IPS DF 6.9 (cell line): Measurements from ENCODE around the gene MPV17L.
"Not testable (repeated sequence)": the region's sequence is repeated elsewhere in the genome, so short reads cannot be mapped to it uniquely, and the experiment has no call there.

ENCODE experiments used
- DNase-seq: peaks from one replicate; pipeline ENCODE4 v3.0.0-alpha.2; 2013; ENCODE audit warnings: low read depth, low spot score
- H3K27ac ChIP-seq: one replicate; pipeline ENCODE4 v1.5.1; 2013; ENCODE audit warnings: low read length, control low read depth
- H3K27me3 ChIP-seq: 2 replicates; pipeline ENCODE4 v1.6.1; 2013; ENCODE audit warnings: mild to moderate bottlenecking, low read length; ENCODE audit not compliant: control insufficient read depth, insufficient read depth
- H3K36me3 ChIP-seq: 2 replicates; pipeline ENCODE4 v1.6.1; 2013; ENCODE audit warnings: low read length; ENCODE audit not compliant: control insufficient read depth, insufficient read depth
- H3K4me1 ChIP-seq: 2 replicates; pipeline ENCODE4 v1.6.1; 2013; ENCODE audit warnings: low read length; ENCODE audit not compliant: control insufficient read depth, insufficient read depth
- H3K4me3 ChIP-seq: 2 replicates; pipeline ENCODE4 v1.5.1; 2013; ENCODE audit warnings: mild to moderate bottlenecking, low read length
- H3K9me3 ChIP-seq: 2 replicates; pipeline ENCODE4 v1.6.1; 2013; ENCODE audit warnings: low read length, inconsistent platforms; ENCODE audit not compliant: control insufficient read depth, insufficient read depth
- WGBS: extraction: QIAGEN DNeasy Blood & Tissue Kit; methylation state at CpG from one replicate; pipeline ENCODE4 v1.1.7; 2013; ENCODE audit warnings: mixed read lengths, missing lambda C conversion rate; ENCODE audit not compliant: insufficient read length, insufficient coverage; 5-methylcytosine and 5-hydroxymethylcytosine counted together

MPV17L gene

DNA sequence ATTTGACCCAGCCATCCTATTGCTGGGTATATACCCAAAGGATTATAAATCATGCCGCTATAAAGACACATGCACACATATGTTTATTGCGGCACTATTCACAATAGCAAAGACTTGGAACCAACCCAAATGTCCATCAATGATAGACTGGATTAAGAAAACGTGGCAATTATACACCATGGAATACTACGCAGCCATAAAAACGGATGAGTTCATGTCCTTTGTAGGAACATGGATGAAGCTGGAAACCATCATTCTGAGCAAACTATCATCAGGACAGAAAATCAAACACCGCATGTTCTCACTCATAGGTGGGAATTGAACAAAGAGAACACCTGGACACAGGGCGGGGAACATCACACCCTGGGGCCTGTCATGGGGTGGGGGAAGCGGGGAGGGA is 2.5 kb upstream of the MPV17L start:
- H3K4me1 ChIP-seq, H3K27ac ChIP-seq, DNase-seq, H3K9me3 ChIP-seq, H3K27me3 ChIP-seq, H3K4me3 ChIP-seq, H3K36me3 ChIP-seq: not testable (repeated sequence)
- no CpG with 5 or more reads among the region's 8 CpGs for WGBS

DNA sequence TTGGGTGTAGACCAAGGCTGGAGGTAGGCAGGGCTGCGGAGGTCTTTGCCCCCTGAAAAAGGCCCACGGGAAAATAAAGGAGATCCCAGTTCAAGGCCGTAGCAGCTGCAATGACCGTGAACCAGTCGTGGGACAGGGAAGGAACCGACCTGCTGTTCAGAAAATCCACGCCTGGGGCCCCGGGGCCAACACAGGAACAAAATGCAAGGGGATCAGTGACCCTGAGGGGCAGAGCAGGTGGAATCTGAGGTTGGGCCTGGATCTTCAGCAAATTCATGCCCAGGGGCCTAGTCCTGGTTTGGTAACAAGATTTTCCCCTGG is 915 bp downstream of the MPV17L start:
- not testable (repeated sequence) for H3K27me3 ChIP-seq, H3K9me3 ChIP-seq, DNase-seq, H3K36me3 ChIP-seq, H3K27ac ChIP-seq, H3K4me1 ChIP-seq
- peak overlapping the region; percentile 74; the same call in 1 of the 2 replicates for H3K4me3 ChIP-seq
- no CpG with 5 or more reads among the region's 8 CpGs for WGBS

DNA sequence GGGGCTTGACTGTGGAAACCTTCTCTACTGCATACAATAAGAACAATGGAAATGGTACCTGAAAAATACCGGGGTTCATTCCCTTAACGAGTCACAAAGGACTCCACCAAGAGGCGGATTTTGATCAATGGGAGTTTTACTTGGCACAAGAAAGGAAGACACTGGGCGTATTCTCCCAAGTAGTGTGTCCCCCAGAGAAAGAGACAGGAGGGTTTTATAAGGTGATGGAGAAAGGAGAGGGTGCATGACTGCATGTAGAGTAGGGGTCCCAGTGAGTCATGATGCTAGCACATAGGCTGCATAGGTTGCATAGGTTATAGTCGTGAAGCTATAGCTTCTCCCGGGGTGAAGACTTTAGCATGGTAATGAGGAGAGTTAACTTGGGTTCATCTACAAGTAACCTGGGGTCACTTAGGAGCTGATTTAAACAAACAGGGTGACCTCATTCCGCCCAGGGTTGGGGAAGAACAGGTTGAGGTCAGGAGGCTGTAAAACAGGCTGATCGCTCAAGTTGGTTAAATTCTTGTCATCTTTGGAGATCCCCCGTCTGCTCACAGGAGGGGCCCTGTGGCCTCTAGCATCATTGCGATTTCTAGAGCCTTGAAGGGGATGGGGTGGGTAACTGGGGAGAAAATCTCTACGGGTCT is 1.5 kb downstream of the MPV17L start:
- no CpG with 5 or more reads among the region's 11 CpGs for WGBS
- H3K27me3 ChIP-seq: no peaks in the 10 kb centered on the region
- no peak for DNase-seq
- H3K4me3 ChIP-seq: no peak overlapping the region
- no peaks in the 10 kb centered on the region for H3K9me3 ChIP-seq
- no peak overlapping the region for H3K27ac ChIP-seq
- H3K4me1 ChIP-seq: peaks cover under 1% of the 10 kb centered on the region; the same call in 1 of the 2 replicates
- H3K36me3 ChIP-seq: no peaks in the 10 kb centered on the region

DNA sequence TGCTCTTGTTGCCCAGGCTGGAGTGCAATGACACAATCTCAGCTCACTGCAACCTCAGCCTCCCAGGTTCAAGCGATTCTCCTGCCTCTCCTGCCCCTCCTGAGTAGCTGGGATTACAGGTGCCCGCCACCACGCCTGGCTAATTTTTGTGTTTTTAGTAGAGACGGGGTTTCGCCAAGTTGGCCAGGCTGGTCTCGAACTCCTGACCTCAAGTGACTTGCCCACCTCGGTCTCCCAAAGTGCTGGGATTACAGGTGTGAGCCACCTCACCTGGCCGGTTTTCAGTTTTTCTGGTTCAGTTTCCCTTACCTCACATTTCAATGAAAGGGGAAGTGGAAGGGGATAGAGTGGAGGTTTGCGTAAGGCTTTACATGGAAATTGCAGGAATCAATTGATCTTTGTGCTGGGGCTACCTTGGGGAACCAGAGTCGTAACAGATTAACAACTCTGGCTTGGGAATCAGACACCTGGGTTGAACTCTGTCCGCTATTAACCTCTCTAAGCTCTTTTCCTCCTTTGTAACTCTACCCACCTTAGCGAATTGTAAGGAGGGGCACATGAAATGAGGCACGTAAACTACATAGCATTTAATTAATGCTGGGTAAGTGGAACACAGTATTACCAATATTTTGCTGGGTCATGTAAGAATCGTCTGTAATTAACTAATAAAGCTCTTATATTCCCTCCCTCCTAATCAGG is 3.2 kb downstream of the MPV17L start:
- Histone ChIP-seq H3K36me3 (no peaks in the 10 kb centered on the region), H3K27me3 (no peaks in the 10 kb centered on the region), H3K9me3 (no peaks in the 10 kb centered on the region), H3K4me1 (peaks cover 2% of the 10 kb centered on the region; the same call in 1 of the 2 replicates), H3K27ac (no peak overlapping the region), H3K4me3 (no peak overlapping the region)
- no CpG with 5 or more reads among the region's 14 CpGs for WGBS
- DNase-seq: no peak

DNA sequence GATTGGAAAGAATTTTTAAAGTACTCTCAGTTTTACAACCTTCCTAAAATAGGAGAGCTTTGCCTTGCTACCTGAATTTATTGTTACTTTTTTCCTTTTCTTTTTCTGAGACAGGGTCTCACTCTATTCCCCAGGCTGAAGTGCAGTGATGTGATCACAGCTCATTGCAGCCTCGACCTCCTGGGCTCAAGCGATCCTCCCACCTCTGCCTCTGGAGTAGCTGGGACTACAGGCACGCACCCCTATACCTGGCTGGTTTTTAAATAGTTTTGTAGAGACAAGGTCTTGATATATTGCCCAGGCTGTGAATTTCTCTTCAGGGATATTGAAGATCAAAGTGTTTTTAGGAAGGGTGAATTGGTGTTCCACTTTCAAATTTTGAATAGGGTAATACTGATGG is 3.8 kb downstream of the MPV17L start:
- Histone ChIP-seq H3K27ac (no peak overlapping the region), H3K36me3 (no peaks in the 10 kb centered on the region), H3K27me3 (no peaks in the 10 kb centered on the region), H3K9me3 (no peaks in the 10 kb centered on the region), H3K4me1 (peaks cover 2% of the 10 kb centered on the region; the same call in 1 of the 2 replicates), H3K4me3 (no peak overlapping the region)
- no peak for DNase-seq
- whole genome bisulfite sequencing: no CpG with 5 or more reads among the region's 3 CpGs

DNA sequence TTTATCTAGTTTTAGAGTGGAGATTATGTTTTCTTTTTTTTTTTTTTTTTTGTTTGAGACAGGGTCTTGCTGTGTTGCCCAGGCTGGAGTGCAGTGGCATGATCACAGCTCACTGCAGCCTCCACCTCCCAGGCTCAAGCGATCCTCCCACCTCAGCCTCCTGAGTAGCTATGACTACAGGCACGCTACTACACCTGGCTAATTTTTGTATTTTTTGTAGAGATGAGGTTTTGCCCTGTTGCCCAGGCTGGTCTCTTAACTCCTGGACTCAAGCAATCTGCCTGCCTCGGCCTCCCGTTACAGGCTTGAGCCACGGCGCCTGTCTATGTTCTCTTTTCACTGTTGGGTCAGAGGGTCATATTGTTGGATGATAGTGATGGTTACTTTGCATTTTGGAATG is 4.8 kb downstream of the MPV17L start:
- H3K27me3 ChIP-seq, H3K4me3 ChIP-seq, H3K9me3 ChIP-seq, H3K4me1 ChIP-seq, H3K36me3 ChIP-seq, H3K27ac ChIP-seq, DNase-seq: not testable (repeated sequence)
- WGBS: no CpG with 5 or more reads among the region's 6 CpGs

DNA sequence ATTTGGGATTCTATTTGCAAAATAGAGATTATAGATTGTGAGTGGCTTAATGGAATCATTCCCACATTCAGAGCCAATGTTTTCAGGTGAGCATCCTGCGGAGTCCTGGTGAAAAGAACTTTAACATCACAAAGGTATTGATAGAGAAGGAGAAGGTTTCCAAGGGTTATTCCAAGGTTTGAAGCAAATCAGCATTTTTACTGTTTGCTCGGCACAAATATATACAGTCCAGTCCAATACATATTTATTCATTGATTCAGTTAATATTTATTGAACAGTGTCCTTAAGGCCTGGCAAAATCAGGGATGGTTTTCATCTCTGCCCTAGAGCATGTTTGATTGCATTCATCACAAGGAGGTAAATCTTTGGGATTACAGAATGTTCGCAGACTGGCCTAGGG is 6.4 kb downstream of the MPV17L start:
- Histone ChIP-seq H3K27ac (no peak overlapping the region), H3K36me3 (no peaks in the 10 kb centered on the region), H3K4me3 (no peak overlapping the region), H3K4me1 (peaks cover 2% of the 10 kb centered on the region; the same call in 1 of the 2 replicates), H3K9me3 (no peaks in the 10 kb centered on the region), H3K27me3 (no peaks in the 10 kb centered on the region)
- no CpG with 5 or more reads among the region's 3 CpGs for WGBS
- DNase-seq: no peak

DNA sequence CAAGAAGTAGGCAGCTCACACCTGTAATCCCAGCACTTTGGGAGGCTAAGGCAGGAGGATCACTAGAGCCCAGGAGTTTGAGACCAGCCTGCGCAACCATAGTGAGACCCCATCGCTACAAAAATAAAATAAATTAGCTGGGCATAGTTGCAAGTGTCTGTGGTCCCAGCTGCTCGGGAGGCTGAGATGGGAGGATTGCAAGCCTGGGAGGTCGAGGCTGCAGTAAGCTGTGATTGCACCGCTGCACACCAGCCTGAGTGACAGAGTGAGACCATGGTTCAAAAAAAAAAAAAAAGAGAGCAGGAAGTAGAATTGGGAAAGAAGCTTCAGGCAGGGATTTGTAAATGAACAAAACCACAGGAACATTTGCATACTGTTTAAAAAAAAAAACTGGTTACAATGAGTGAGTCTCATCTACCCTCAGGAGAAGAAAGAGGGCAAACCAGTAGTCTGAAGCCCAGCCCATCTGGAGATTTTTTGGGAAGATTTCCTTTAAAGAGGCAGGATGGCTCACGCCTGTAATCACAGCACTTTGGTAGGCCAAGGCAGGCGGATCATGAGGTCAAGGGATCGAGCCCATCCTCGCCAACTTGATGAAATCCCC is 7.9 kb downstream of the MPV17L start:
- no CpG with 5 or more reads among the region's 9 CpGs for WGBS
- Histone ChIP-seq H3K4me1 (peaks cover 2% of the 10 kb centered on the region; the same call in 1 of the 2 replicates), H3K27ac (no peak overlapping the region), H3K36me3 (no peaks in the 10 kb centered on the region), H3K27me3 (no peaks in the 10 kb centered on the region), H3K4me3 (no peak overlapping the region), H3K9me3 (no peaks in the 10 kb centered on the region)
- DNase-seq: no peak

DNA sequence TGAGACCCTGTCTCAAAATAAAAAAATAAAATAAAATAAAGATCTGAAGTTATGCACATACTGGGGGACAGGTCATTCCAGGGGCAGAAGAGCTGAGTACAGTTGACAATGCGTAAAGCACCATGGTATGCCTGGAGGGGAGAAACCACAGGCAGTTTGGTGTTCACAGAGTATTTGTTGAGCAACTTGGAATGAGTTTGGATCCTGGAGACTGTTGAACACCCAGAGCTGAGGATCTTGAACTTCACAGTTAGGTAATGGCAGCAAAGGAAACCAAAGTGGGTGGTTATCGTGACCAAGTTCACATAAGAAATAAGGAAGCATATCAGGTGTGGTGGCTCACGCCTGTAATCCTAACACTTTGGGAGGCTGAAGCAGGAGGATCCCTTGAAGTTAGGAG is 8.5 kb downstream of the MPV17L start:
- not testable (repeated sequence) for H3K4me1 ChIP-seq, H3K4me3 ChIP-seq, DNase-seq, H3K36me3 ChIP-seq, H3K9me3 ChIP-seq, H3K27ac ChIP-seq, H3K27me3 ChIP-seq
- no CpG with 5 or more reads among the region's 3 CpGs for WGBS

DNA sequence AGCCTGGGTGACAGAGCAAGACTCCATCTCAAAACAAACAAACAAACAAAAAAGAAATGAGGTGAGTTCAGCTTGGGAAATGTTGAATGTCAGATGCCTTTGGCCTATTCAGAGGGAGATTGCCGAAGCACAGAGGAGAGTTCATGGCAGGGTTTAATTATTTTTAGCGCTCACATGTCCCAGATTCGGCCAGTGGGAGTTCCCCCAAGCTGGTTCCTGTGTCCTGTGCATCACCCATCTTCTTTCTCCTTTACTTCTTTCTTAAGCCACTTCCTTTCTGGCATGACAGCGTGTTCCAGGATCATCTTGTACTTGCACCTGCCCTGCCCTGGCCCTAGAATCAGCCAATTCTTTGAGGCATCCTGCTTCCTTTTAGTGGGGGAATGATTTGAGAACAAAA is 9.2 kb downstream of the MPV17L start:
- Histone ChIP-seq H3K4me1 (peaks cover 2% of the 10 kb centered on the region; the same call in 1 of the 2 replicates), H3K27me3 (no peaks in the 10 kb centered on the region), H3K27ac (no peak overlapping the region), H3K4me3 (no peak overlapping the region), H3K36me3 (no peaks in the 10 kb centered on the region), H3K9me3 (no peaks in the 10 kb centered on the region)
- no CpG with 5 or more reads among the region's 4 CpGs for WGBS
- no peak for DNase-seq
